OCI-LY7 (cell line): ENCODE results near the gene TTC23L. TPM values are rescaled to one million over a fixed set of nuclear protein-coding genes. Genes with fewer than 3 reads are reported as not detected.

Experiments used
- BruUV-seq: library from RNA; stranded (reverse); fragments of 400-500 nt; replicated peaks from 2 replicates; lab custom pipeline; 2021; lab: Mats Ljungman, UMichigan
- CTCF ChIA-PET: fragments of 300-600 bp; sonication (Branson Sonifier 250); formaldehyde crosslinking; loops from one replicate; lab custom pipeline; 2022; ENCODE audit warnings: antibody characterized with exemption; ENCODE audit not compliant: unreplicated experiment; lab: Charles Lee
- POLR2A ChIA-PET: fragments of 300-600 bp; sonication (Branson Sonifier 250); formaldehyde crosslinking; loops from one replicate; lab custom pipeline; 2022; ENCODE audit warnings: antibody characterized with exemption; lab: Charles Lee
- DNase-seq: peaks from one replicate; pipeline ENCODE4 v3.0.0-alpha.2; 2015; ENCODE audit warnings: low spot score
- H2AFZ ChIP-seq: fragments of 200-600 bp; sonication (generic), shearing (Covaris generic); 2 replicates; pipeline ENCODE4 v1.6.1; 2014; ENCODE audit warnings: mild to moderate bottlenecking, antibody characterized with exemption, low read length, moderate library complexity
- H3K27ac ChIP-seq: fragments of 200-600 bp; sonication (generic); 2 replicates; pipeline ENCODE4 v1.5.1; 2014; ENCODE audit warnings: mixed run types, low read depth, mild to moderate bottlenecking, moderate library complexity, low read length, inconsistent platforms; ENCODE audit not compliant: poor library complexity, severe bottlenecking
- H3K36me3 ChIP-seq: fragments of 200-600 bp; sonication (generic); 2 replicates; pipeline ENCODE4 v1.6.1; 2014; ENCODE audit warnings: mild to moderate bottlenecking, antibody characterized with exemption, low read length, moderate library complexity, mixed read lengths; ENCODE audit not compliant: insufficient read depth
- H3K4me1 ChIP-seq: fragments of 200-600 bp; sonication (generic); 2 replicates; pipeline ENCODE4 v1.5.1; 2014; ENCODE audit warnings: mild to moderate bottlenecking, low read length; ENCODE audit not compliant: insufficient read depth, poor library complexity, severe bottlenecking
- H3K4me2 ChIP-seq: fragments of 200-600 bp; sonication (generic); 2 replicates; pipeline ENCODE4 v1.6.1; 2014; ENCODE audit warnings: mild to moderate bottlenecking, low read length
- H3K4me3 ChIP-seq: fragments of 200-600 bp; sonication (generic); 2 replicates; pipeline ENCODE4 v1.5.1; 2014; ENCODE audit warnings: mild to moderate bottlenecking, low read depth, low read length; ENCODE audit not compliant: poor library complexity, severe bottlenecking
- H3K79me2 ChIP-seq: fragments of 200-600 bp; sonication (generic); 2 replicates; pipeline ENCODE4 v1.6.1; 2016; ENCODE audit warnings: low read depth, mild to moderate bottlenecking, low read length, moderate library complexity, mixed read lengths; ENCODE audit not compliant: insufficient read depth
- H3K9me2 ChIP-seq: fragments of 200-600 bp; sonication (generic); 2 replicates; pipeline ENCODE4 v1.6.1; 2016; ENCODE audit warnings: mild to moderate bottlenecking, low read length, mixed read lengths; ENCODE audit not compliant: insufficient read depth
- H3K9me3 ChIP-seq: fragments of 200-600 bp; sonication (generic); 2 replicates; pipeline ENCODE4 v1.6.1; 2014; ENCODE audit warnings: mild to moderate bottlenecking, mixed run types, low read length, mixed read lengths
- H4K20me1 ChIP-seq: fragments of 200-600 bp; sonication (generic); 2 replicates; pipeline ENCODE4 v1.6.1; 2014; ENCODE audit warnings: mild to moderate bottlenecking, antibody characterized with exemption, low read length, moderate library complexity, mixed read lengths; ENCODE audit not compliant: insufficient read depth
- EZH2phosphoT487 ChIP-seq: fragments of 200-600 bp; sonication (generic); IDR thresholded peaks from 2 replicates; pipeline ENCODE4 v1.6.1; 2018; ENCODE audit warnings: low read depth, borderline replicate concordance, mild to moderate bottlenecking, mixed run types, antibody characterized with exemption, low read length, moderate library complexity, mixed read lengths
- intact Hi-C: fragments of 100-400 bp; cut with micrococcal nuclease; formaldehyde crosslinking; loops from one replicate; pipeline ENCODE4 v1.10.0; 2022; ENCODE audit not compliant: unreplicated experiment
- total RNA-seq, 2 experiments: library from RNA; depleted of rRNA in 1 of 2; stranded (reverse); fragments of >200 nt in 1 of 2; shearing (Covaris generic) in 1 of 2; gene quantifications; 2 replicates each; pipeline ENCODE4 v1.2.3, GENCODE V29; 2014 to 2022
- TF ChIP-seq, protein P1 (sequence below): fragments of 200-600 bp; sonication (generic); conservative IDR thresholded peaks from 2 replicates; pipeline ENCODE4 v1.5.1; 2014; ENCODE audit warnings: mild to moderate bottlenecking, antibody characterized with exemption, low read length, moderate library complexity, mixed read lengths

Gene TTC23L
- total RNA-seq, 2 experiments from 2014 or later: 0.06 to 1.4 TPM

GRCh38 chr5:34895641-34896419 lies 56.9 kb downstream of the TTC23L start:
- TF ChIP-seq EZH2phosphoT487: no peak
- TF ChIP-seq, protein P1, sequence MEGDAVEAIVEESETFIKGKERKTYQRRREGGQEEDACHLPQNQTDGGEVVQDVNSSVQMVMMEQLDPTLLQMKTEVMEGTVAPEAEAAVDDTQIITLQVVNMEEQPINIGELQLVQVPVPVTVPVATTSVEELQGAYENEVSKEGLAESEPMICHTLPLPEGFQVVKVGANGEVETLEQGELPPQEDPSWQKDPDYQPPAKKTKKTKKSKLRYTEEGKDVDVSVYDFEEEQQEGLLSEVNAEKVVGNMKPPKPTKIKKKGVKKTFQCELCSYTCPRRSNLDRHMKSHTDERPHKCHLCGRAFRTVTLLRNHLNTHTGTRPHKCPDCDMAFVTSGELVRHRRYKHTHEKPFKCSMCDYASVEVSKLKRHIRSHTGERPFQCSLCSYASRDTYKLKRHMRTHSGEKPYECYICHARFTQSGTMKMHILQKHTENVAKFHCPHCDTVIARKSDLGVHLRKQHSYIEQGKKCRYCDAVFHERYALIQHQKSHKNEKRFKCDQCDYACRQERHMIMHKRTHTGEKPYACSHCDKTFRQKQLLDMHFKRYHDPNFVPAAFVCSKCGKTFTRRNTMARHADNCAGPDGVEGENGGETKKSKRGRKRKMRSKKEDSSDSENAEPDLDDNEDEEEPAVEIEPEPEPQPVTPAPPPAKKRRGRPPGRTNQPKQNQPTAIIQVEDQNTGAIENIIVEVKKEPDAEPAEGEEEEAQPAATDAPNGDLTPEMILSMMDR: no peak
- intact Hi-C loops: loop anchor here (5.0 kb wide), 1 partner anchor 424 kb away; no protein-coding TSS in a partner anchor
- Histone ChIP-seq H3K4me3 (no peak overlapping the region), H3K9me3 (no peaks in the 10 kb centered on the region), H2AFZ (no peak overlapping the region), H3K27ac (no peak overlapping the region), H4K20me1 (no peaks in the 10 kb centered on the region), H3K36me3 (no peaks in the 10 kb centered on the region), H3K79me2 (no peaks in the 10 kb centered on the region), H3K9me2 (no peaks in the 10 kb centered on the region), H3K4me2 (no peak overlapping the region), H3K4me1 (no peaks in the 10 kb centered on the region)
- no peak for DNase-seq
- POLR2A ChIA-PET: interaction anchor here (1.0 kb wide), 1 partner anchor 12 kb away, joined by 3 read pairs; no protein-coding TSS in a partner anchor
- BruUV-seq: no TSS peak
- CTCF ChIA-PET: no interaction called here

DNA sequence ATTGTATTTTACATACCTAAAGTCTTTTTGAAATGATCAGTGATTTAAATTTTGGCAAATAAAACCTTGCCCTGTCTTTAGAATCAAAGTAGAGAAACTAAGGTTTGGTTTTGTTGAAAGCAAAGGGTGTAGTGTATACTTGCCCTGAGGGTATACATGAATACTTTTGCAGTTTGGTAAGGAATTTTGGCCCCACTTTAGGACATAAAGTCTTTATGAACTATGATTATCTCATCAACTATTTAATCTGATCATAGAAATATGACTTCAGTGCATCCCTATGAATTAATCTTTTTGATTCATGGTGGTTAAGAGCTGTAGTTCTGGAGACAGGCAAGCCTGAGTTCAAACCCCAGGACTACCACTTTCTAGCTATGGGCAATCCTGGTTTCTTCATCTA lies 58.7 kb downstream of the TTC23L start:
- Histone ChIP-seq H3K4me1 (no peaks in the 10 kb centered on the region), H3K9me3 (no peaks in the 10 kb centered on the region), H3K9me2 (no peaks in the 10 kb centered on the region), H3K4me3 (no peak overlapping the region), H4K20me1 (no peaks in the 10 kb centered on the region), H2AFZ (no peak overlapping the region), H3K36me3 (peaks cover 14% of the 10 kb centered on the region), H3K27ac (no peak overlapping the region), H3K4me2 (no peak overlapping the region), H3K79me2 (no peaks in the 10 kb centered on the region)
- no peak for DNase-seq
- TF ChIP-seq, protein P1: no peak
- TF ChIP-seq EZH2phosphoT487: no peak
- intact Hi-C loops: loop anchor here (1.0 to 5.0 kb wide), 3 partner anchors 374 to 425 kb away; no protein-coding TSS in a partner anchor
- ChIA-PET CTCF (no interaction called here), POLR2A (interaction anchor here (0.6 to 1.6 kb wide), 2 partner anchors 70 to 387 kb away, joined by 3 to 4 read pairs; no protein-coding TSS in a partner anchor)
- BruUV-seq: no TSS peak
